Measurements from ENCODE around the gene MAPKAPK3. TPM values are rescaled to one million over a fixed set of nuclear protein-coding genes. Genes with fewer than 3 reads are reported as not detected.

MAPKAPK3 gene
- total RNA-seq, 1 experiment from 2014 or later, result 40.1 TPM

GRCh38 chr3:50583897-50584296 is 33.1 kb upstream of the MAPKAPK3 start:
- POLR2A ChIA-PET, result no interaction called here
- Mint-ChIP-seq H3K36me3 (ENCODE audit: insufficient read depth, unreplicated experiment) (peaks cover 5% of the 10 kb centered on the region), H3K4me1 (ENCODE audit: low read depth, unreplicated experiment) (peaks cover 17% of the 10 kb centered on the region), H3K27ac (ENCODE audit: unreplicated experiment) (peak overlapping the region; percentile 75), H3K4me3 (ENCODE audit: unreplicated experiment) (no peak overlapping the region), H3K9me3 (ENCODE audit: unreplicated experiment) (no peaks in the 10 kb centered on the region), H3K27me3 (ENCODE audit: insufficient read depth, unreplicated experiment) (no peaks in the 10 kb centered on the region)
- BruUV-seq (replicated peaks), result no TSS peak
- DNase-seq, result no peak
- CTCF ChIA-PET, result interaction anchor here (0.9 kb wide), 1 partner anchor 28 kb away, joined by 3 read pairs; the partner anchor contains the start of gene CISH
- Histone ChIP-seq H3K36me3 (ENCODE audit: control insufficient read depth, insufficient read depth, low read length) (no peaks in the 10 kb centered on the region; the same call in none of the 2 replicates), H3K4me3 (ENCODE audit: low read depth, low read length) (no peak overlapping the region), H3K27me3 (replicated peaks; ENCODE audit: control insufficient read depth, insufficient read depth, low read length) (no peaks in the 10 kb centered on the region), H3K9me3 (no peaks in the 10 kb centered on the region), H3K4me1 (peaks cover 23% of the 10 kb centered on the region)
- intact Hi-C loops (cut with micrococcal nuclease; ENCODE audit: unreplicated experiment), result loop anchor here (2.0 kb wide), 1 partner anchor 17 kb away; no protein-coding TSS in a partner anchor
- no peak for TF ChIP-seq CTCF (IDR thresholded peaks at IDR 0.05; ENCODE audit: insufficient read depth in 1 of 2, low read depth in 1 of 2, low read length in 1 of 2, severe bottlenecking in 1 of 2, unreplicated experiment in 1 of 2)

DNA sequence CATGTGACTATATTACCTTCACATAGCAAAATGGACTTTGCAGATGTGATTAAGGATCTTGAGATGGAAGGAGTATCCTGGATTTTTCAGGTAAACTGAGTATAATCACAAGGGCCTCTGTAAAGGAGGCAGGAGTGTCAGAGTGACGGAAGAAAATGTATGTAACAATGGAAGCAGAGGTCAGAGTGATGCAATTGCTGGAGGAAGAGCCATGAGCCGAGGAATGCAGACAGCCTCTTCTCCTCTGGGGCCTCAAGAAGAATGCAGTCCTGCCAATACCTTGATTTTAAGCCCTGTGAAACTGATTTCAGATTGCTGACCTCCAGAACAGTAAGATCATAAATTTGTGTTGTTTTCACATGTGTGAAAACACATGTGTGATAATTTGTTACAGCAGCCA is 32.6 kb upstream of the MAPKAPK3 start:
- Histone ChIP-seq H3K4me1 (peaks cover 25% of the 10 kb centered on the region), H3K9me3 (no peaks in the 10 kb centered on the region), H3K36me3 (ENCODE audit: control insufficient read depth, insufficient read depth, low read length) (no peaks in the 10 kb centered on the region; the same call in none of the 2 replicates), H3K27me3 (replicated peaks; ENCODE audit: control insufficient read depth, insufficient read depth, low read length) (no peaks in the 10 kb centered on the region), H3K4me3 (ENCODE audit: low read depth, low read length) (no peak overlapping the region)
- BruUV-seq (replicated peaks), result TSS peak; percentile 35
- Mint-ChIP-seq H3K27me3 (ENCODE audit: insufficient read depth, unreplicated experiment) (no peaks in the 10 kb centered on the region), H3K27ac (ENCODE audit: unreplicated experiment) (peak overlapping the region; percentile 75), H3K36me3 (ENCODE audit: insufficient read depth, unreplicated experiment) (peaks cover 5% of the 10 kb centered on the region), H3K4me3 (ENCODE audit: unreplicated experiment) (no peak overlapping the region), H3K4me1 (ENCODE audit: low read depth, unreplicated experiment) (peaks cover 17% of the 10 kb centered on the region), H3K9me3 (ENCODE audit: unreplicated experiment) (no peaks in the 10 kb centered on the region)
- intact Hi-C loops (cut with micrococcal nuclease; ENCODE audit: unreplicated experiment), result loop anchor here (2.0 kb wide), 1 partner anchor 16 kb away; no protein-coding TSS in a partner anchor
- TF ChIP-seq CTCF (IDR thresholded peaks at IDR 0.05; ENCODE audit: insufficient read depth in 1 of 2, low read depth in 1 of 2, low read length in 1 of 2, severe bottlenecking in 1 of 2, unreplicated experiment in 1 of 2), result no peak
- ChIA-PET CTCF (no interaction called here), POLR2A (no interaction called here)
- DNase-seq, result peak in 1 of 2 experiments; percentile 47

GRCh38 chr3:50585919-50586762 is 30.8 kb upstream of the MAPKAPK3 start:
- TF ChIP-seq CTCF (IDR thresholded peaks at IDR 0.05; ENCODE audit: insufficient read depth in 1 of 2, low read depth in 1 of 2, low read length in 1 of 2, severe bottlenecking in 1 of 2, unreplicated experiment in 1 of 2), result no peak
- ChIA-PET CTCF (interaction anchor here (1.0 kb wide), 1 partner anchor 30 kb away, joined by 3 read pairs; no protein-coding TSS in a partner anchor), POLR2A (no interaction called here)
- no peaks in the 10 kb centered on the region for H3K9me3 Mint-ChIP-seq (ENCODE audit: unreplicated experiment)
- intact Hi-C loops (cut with micrococcal nuclease; ENCODE audit: unreplicated experiment), result loop anchor here (2.0 kb wide), 1 partner anchor 15 kb away; no protein-coding TSS in a partner anchor
- no peak overlapping the region for H3K27ac Mint-ChIP-seq (ENCODE audit: unreplicated experiment)
- no peaks in the 10 kb centered on the region for H3K27me3 Mint-ChIP-seq (ENCODE audit: insufficient read depth, unreplicated experiment)
- Histone ChIP-seq H3K4me1 (peaks cover 25% of the 10 kb centered on the region), H3K9me3 (no peaks in the 10 kb centered on the region), H3K27me3 (replicated peaks; ENCODE audit: control insufficient read depth, insufficient read depth, low read length) (no peaks in the 10 kb centered on the region), H3K4me3 (ENCODE audit: low read depth, low read length) (no peak overlapping the region), H3K36me3 (ENCODE audit: control insufficient read depth, insufficient read depth, low read length) (no peaks in the 10 kb centered on the region; the same call in none of the 2 replicates)
- no TSS peak for BruUV-seq (replicated peaks)
- DNase-seq, result no peak
- H3K4me1 Mint-ChIP-seq (ENCODE audit: low read depth, unreplicated experiment), result peaks cover 17% of the 10 kb centered on the region
- no peak overlapping the region for H3K4me3 Mint-ChIP-seq (ENCODE audit: unreplicated experiment)
- H3K36me3 Mint-ChIP-seq (ENCODE audit: insufficient read depth, unreplicated experiment), result peaks cover 5% of the 10 kb centered on the region

All from Caco-2 (cell line).